ENCODE data around the gene PAK3.

PAK3 gene

GRCh38 chrX:111133389-111133788, 37.4 kb downstream of the PAK3 start:
- Histone ChIP-seq H3K27me3 (ENCODE audit: low read depth, low read length) (no peaks in the 10 kb centered on the region), H3K4me3 (ENCODE audit: low read depth in 1 of 2, low read length in 2 of 2) (no peak overlapping the region), H3K27ac (ENCODE audit: low read length) (no peak overlapping the region), H3K36me3 (ENCODE audit: control insufficient read depth in 1 of 2, insufficient read depth in 2 of 2, low read length in 2 of 2) (no peaks in the 10 kb centered on the region), H3K9me3 (ENCODE audit: control insufficient read depth in 1 of 2, low read length in 2 of 2) (no peaks in the 10 kb centered on the region), H3K4me1 (ENCODE audit: control insufficient read depth in 1 of 2, insufficient read depth in 2 of 2, low read length in 2 of 2) (no peaks in the 10 kb centered on the region)

GRCh38 chrX:111145878-111146277, 49.9 kb downstream of the PAK3 start:
- Histone ChIP-seq H3K36me3 (ENCODE audit: control insufficient read depth in 1 of 2, insufficient read depth in 2 of 2, low read length in 2 of 2) (no peaks in the 10 kb centered on the region), H3K4me1 (ENCODE audit: control insufficient read depth in 1 of 2, insufficient read depth in 2 of 2, low read length in 2 of 2) (no peaks in the 10 kb centered on the region), H3K27me3 (ENCODE audit: low read depth, low read length) (no peaks in the 10 kb centered on the region)

GRCh38 chrX:111151764-111152163, 55.8 kb downstream of the PAK3 start:
- no peak overlapping the region for H3K27ac ChIP-seq (ENCODE audit: low read length)
- no peaks in the 10 kb centered on the region for H3K4me1 ChIP-seq (ENCODE audit: control insufficient read depth in 1 of 2, insufficient read depth in 2 of 2, low read length in 2 of 2)
- no peaks in the 10 kb centered on the region for H3K9me3 ChIP-seq (ENCODE audit: control insufficient read depth in 1 of 2, low read length in 2 of 2)
- H3K4me3 ChIP-seq (ENCODE audit: low read depth in 1 of 2, low read length in 2 of 2) = no peak overlapping the region
- H3K27me3 ChIP-seq (ENCODE audit: low read depth, low read length) = no peaks in the 10 kb centered on the region
- no peaks in the 10 kb centered on the region for H3K36me3 ChIP-seq (ENCODE audit: control insufficient read depth in 1 of 2, insufficient read depth in 2 of 2, low read length in 2 of 2)

More at GRCh38 chrX:111145878-111146277, 49.9 kb downstream of the PAK3 start:
- Histone ChIP-seq H3K4me3 (ENCODE audit: low read depth in 1 of 2, low read length in 2 of 2) (no peak overlapping the region), H3K27ac (ENCODE audit: low read length) (no peak overlapping the region), H3K9me3 (ENCODE audit: control insufficient read depth in 1 of 2, low read length in 2 of 2) (no peaks in the 10 kb centered on the region)

- H3K36me3 ChIP-seq (ENCODE audit: control insufficient read depth in 1 of 2, insufficient read depth in 2 of 2, low read length in 2 of 2) = no peaks in the 10 kb centered on the region
- no peak overlapping the region for H3K27ac ChIP-seq (ENCODE audit: low read length)
- no peaks in the 10 kb centered on the region for H3K9me3 ChIP-seq (ENCODE audit: control insufficient read depth in 1 of 2, low read length in 2 of 2)
- no peaks in the 10 kb centered on the region for H3K4me1 ChIP-seq (ENCODE audit: control insufficient read depth in 1 of 2, insufficient read depth in 2 of 2, low read length in 2 of 2)
- H3K27me3 ChIP-seq (ENCODE audit: low read depth, low read length) = no peaks in the 10 kb centered on the region
- H3K4me3 ChIP-seq (ENCODE audit: low read depth in 1 of 2, low read length in 2 of 2) = no peak overlapping the region
Measured at GRCh38 chrX:111159232-111159631, 63.2 kb downstream of the PAK3 start.

GRCh38 chrX:111164728-111165127, 68.7 kb downstream of the PAK3 start:
- Histone ChIP-seq H3K36me3 (ENCODE audit: control insufficient read depth in 1 of 2, insufficient read depth in 2 of 2, low read length in 2 of 2) (no peaks in the 10 kb centered on the region), H3K27me3 (ENCODE audit: low read depth, low read length) (no peaks in the 10 kb centered on the region), H3K4me3 (ENCODE audit: low read depth in 1 of 2, low read length in 2 of 2) (no peak overlapping the region), H3K4me1 (ENCODE audit: control insufficient read depth in 1 of 2, insufficient read depth in 2 of 2, low read length in 2 of 2) (no peaks in the 10 kb centered on the region), H3K27ac (ENCODE audit: low read length) (no peak overlapping the region), H3K9me3 (ENCODE audit: control insufficient read depth in 1 of 2, low read length in 2 of 2) (no peaks in the 10 kb centered on the region)

- Histone ChIP-seq H3K36me3 (ENCODE audit: control insufficient read depth in 1 of 2, insufficient read depth in 2 of 2, low read length in 2 of 2) (no peaks in the 10 kb centered on the region), H3K4me1 (ENCODE audit: control insufficient read depth in 1 of 2, insufficient read depth in 2 of 2, low read length in 2 of 2) (no peaks in the 10 kb centered on the region), H3K27me3 (ENCODE audit: low read depth, low read length) (no peaks in the 10 kb centered on the region), H3K4me3 (ENCODE audit: low read depth in 1 of 2, low read length in 2 of 2) (no peak overlapping the region), H3K9me3 (ENCODE audit: control insufficient read depth in 1 of 2, low read length in 2 of 2) (no peaks in the 10 kb centered on the region), H3K27ac (ENCODE audit: low read length) (no peak overlapping the region)
Measured at GRCh38 chrX:111165902-111166301, 69.9 kb downstream of the PAK3 start.

- Histone ChIP-seq H3K4me1 (ENCODE audit: control insufficient read depth in 1 of 2, insufficient read depth in 2 of 2, low read length in 2 of 2) (no peaks in the 10 kb centered on the region), H3K36me3 (ENCODE audit: control insufficient read depth in 1 of 2, insufficient read depth in 2 of 2, low read length in 2 of 2) (no peaks in the 10 kb centered on the region), H3K27me3 (ENCODE audit: low read depth, low read length) (no peaks in the 10 kb centered on the region), H3K9me3 (ENCODE audit: control insufficient read depth in 1 of 2, low read length in 2 of 2) (no peaks in the 10 kb centered on the region), H3K27ac (ENCODE audit: low read length) (no peak overlapping the region), H3K4me3 (ENCODE audit: low read depth in 1 of 2, low read length in 2 of 2) (no peak overlapping the region)
Measured at GRCh38 chrX:111167334-111167733, 71.3 kb downstream of the PAK3 start.

- no peaks in the 10 kb centered on the region for H3K4me1 ChIP-seq (ENCODE audit: control insufficient read depth in 1 of 2, insufficient read depth in 2 of 2, low read length in 2 of 2)
- H3K27ac ChIP-seq (ENCODE audit: low read length) = no peak overlapping the region
- no peaks in the 10 kb centered on the region for H3K36me3 ChIP-seq (ENCODE audit: control insufficient read depth in 1 of 2, insufficient read depth in 2 of 2, low read length in 2 of 2)
- H3K4me3 ChIP-seq (ENCODE audit: low read depth in 1 of 2, low read length in 2 of 2) = no peak overlapping the region
- H3K9me3 ChIP-seq (ENCODE audit: control insufficient read depth in 1 of 2, low read length in 2 of 2) = no peaks in the 10 kb centered on the region
- H3K27me3 ChIP-seq (ENCODE audit: low read depth, low read length) = no peaks in the 10 kb centered on the region
Measured at GRCh38 chrX:111168314-111168713, 72.3 kb downstream of the PAK3 start.

GRCh38 chrX:111169141-111169540, 73.2 kb downstream of the PAK3 start:
- H3K36me3 ChIP-seq (ENCODE audit: control insufficient read depth in 1 of 2, insufficient read depth in 2 of 2, low read length in 2 of 2) = no peaks in the 10 kb centered on the region
- no peak overlapping the region for H3K4me3 ChIP-seq (ENCODE audit: low read depth in 1 of 2, low read length in 2 of 2)
- H3K27ac ChIP-seq (ENCODE audit: low read length) = no peak overlapping the region
- H3K9me3 ChIP-seq (ENCODE audit: control insufficient read depth in 1 of 2, low read length in 2 of 2) = no peaks in the 10 kb centered on the region
- H3K4me1 ChIP-seq (ENCODE audit: control insufficient read depth in 1 of 2, insufficient read depth in 2 of 2, low read length in 2 of 2) = no peaks in the 10 kb centered on the region
- H3K27me3 ChIP-seq (ENCODE audit: low read depth, low read length) = no peaks in the 10 kb centered on the region

GRCh38 chrX:111170017-111170416, 74.0 kb downstream of the PAK3 start:
- Histone ChIP-seq H3K27me3 (ENCODE audit: low read depth, low read length) (no peaks in the 10 kb centered on the region), H3K4me1 (ENCODE audit: control insufficient read depth in 1 of 2, insufficient read depth in 2 of 2, low read length in 2 of 2) (no peaks in the 10 kb centered on the region), H3K27ac (ENCODE audit: low read length) (no peak overlapping the region), H3K36me3 (ENCODE audit: control insufficient read depth in 1 of 2, insufficient read depth in 2 of 2, low read length in 2 of 2) (no peaks in the 10 kb centered on the region), H3K9me3 (ENCODE audit: control insufficient read depth in 1 of 2, low read length in 2 of 2) (no peaks in the 10 kb centered on the region), H3K4me3 (ENCODE audit: low read depth in 1 of 2, low read length in 2 of 2) (no peak overlapping the region)

- Histone ChIP-seq H3K27me3 (ENCODE audit: low read depth, low read length) (no peaks in the 10 kb centered on the region), H3K9me3 (ENCODE audit: control insufficient read depth in 1 of 2, low read length in 2 of 2) (no peaks in the 10 kb centered on the region), H3K36me3 (ENCODE audit: control insufficient read depth in 1 of 2, insufficient read depth in 2 of 2, low read length in 2 of 2) (no peaks in the 10 kb centered on the region), H3K4me3 (ENCODE audit: low read depth in 1 of 2, low read length in 2 of 2) (no peak overlapping the region), H3K4me1 (ENCODE audit: control insufficient read depth in 1 of 2, insufficient read depth in 2 of 2, low read length in 2 of 2) (no peaks in the 10 kb centered on the region), H3K27ac (ENCODE audit: low read length) (no peak overlapping the region)
Measured at GRCh38 chrX:111180750-111181240, 84.8 kb downstream of the PAK3 start.

GRCh38 chrX:111181951-111182350, 86.0 kb downstream of the PAK3 start:
- no peaks in the 10 kb centered on the region for H3K9me3 ChIP-seq (ENCODE audit: control insufficient read depth in 1 of 2, low read length in 2 of 2)
- no peaks in the 10 kb centered on the region for H3K4me1 ChIP-seq (ENCODE audit: control insufficient read depth in 1 of 2, insufficient read depth in 2 of 2, low read length in 2 of 2)
- H3K4me3 ChIP-seq (ENCODE audit: low read depth in 1 of 2, low read length in 2 of 2) = no peak overlapping the region
- no peaks in the 10 kb centered on the region for H3K36me3 ChIP-seq (ENCODE audit: control insufficient read depth in 1 of 2, insufficient read depth in 2 of 2, low read length in 2 of 2)
- no peaks in the 10 kb centered on the region for H3K27me3 ChIP-seq (ENCODE audit: low read depth, low read length)
- no peak overlapping the region for H3K27ac ChIP-seq (ENCODE audit: low read length)

All from muscle layer of duodenum (tissue), 2 donors.